H9 (cell line): ENCODE results near the gene DSCAM. TPM values are rescaled to one million over a fixed set of nuclear protein-coding genes. Genes with fewer than 3 reads are reported as not detected.
A peak's percentile ranks its signal among the peaks of the same experiment; 100 is the strongest.

ENCODE experiments used
- DNase-seq: peaks from one replicate; pipeline ENCODE4 v3.0.0-alpha.2; 2017
- H2AFZ ChIP-seq: one replicate; pipeline ENCODE4 v1.6.1; 2013; ENCODE audit warnings: mild to moderate bottlenecking, low read length, control low read depth, moderate library complexity
- H2AK5ac ChIP-seq: 2 replicates; pipeline ENCODE4 v1.6.1; 2013; ENCODE audit warnings: low read length, control low read depth, mixed read lengths; ENCODE audit not compliant: insufficient read length
- H2BK120ac ChIP-seq: one replicate; pipeline ENCODE4 v1.6.1; 2013; ENCODE audit warnings: low read depth, mild to moderate bottlenecking, low read length, control low read depth, inconsistent platforms; ENCODE audit not compliant: poor library complexity, severe bottlenecking
- H2BK12ac ChIP-seq: 2 replicates; pipeline ENCODE4 v1.6.1; 2013; ENCODE audit warnings: low read length, control low read depth, mixed read lengths, low read depth; ENCODE audit not compliant: insufficient read length
- H2BK15ac ChIP-seq: 2 replicates; pipeline ENCODE4 v1.6.1; 2013; ENCODE audit warnings: low read depth, low read length, control low read depth
- H2BK20ac ChIP-seq: one replicate; pipeline ENCODE4 v1.6.1; 2013; ENCODE audit warnings: low read depth, mild to moderate bottlenecking, low read length, control low read depth, inconsistent platforms; ENCODE audit not compliant: poor library complexity, severe bottlenecking
- H2BK5ac ChIP-seq: 2 replicates; pipeline ENCODE4 v1.6.1; 2013; ENCODE audit warnings: low read length, control low read depth, mixed read lengths; ENCODE audit not compliant: insufficient read length
- H3K14ac ChIP-seq: 2 replicates; pipeline ENCODE4 v1.6.1; 2013; ENCODE audit warnings: low read length, control low read depth; ENCODE audit not compliant: insufficient read depth
- H3K18ac ChIP-seq: 2 replicates; pipeline ENCODE4 v1.6.1; 2013; ENCODE audit warnings: low read depth, mild to moderate bottlenecking, mixed read lengths, low read length, control low read depth; ENCODE audit not compliant: insufficient read length
- H3K23ac ChIP-seq: 2 replicates; pipeline ENCODE4 v1.6.1; 2013; ENCODE audit warnings: low read length, control low read depth, mixed read lengths, low read depth; ENCODE audit not compliant: insufficient read length
- H3K23me2 ChIP-seq: 2 replicates; pipeline ENCODE4 v1.6.1; 2013; ENCODE audit warnings: low read depth, mild to moderate bottlenecking, mixed read lengths, low read length, control low read depth; ENCODE audit not compliant: insufficient read length, poor library complexity, severe bottlenecking
- H3K27ac ChIP-seq: 2 replicates; pipeline ENCODE4 v1.5.1; 2013; ENCODE audit warnings: low read length, control low read depth, mixed read lengths, low read depth; ENCODE audit not compliant: insufficient read length
- H3K27me3 ChIP-seq: 2 replicates; pipeline ENCODE4 v1.6.1; 2013; ENCODE audit warnings: low read length, control low read depth, inconsistent platforms; ENCODE audit not compliant: insufficient read depth
- H3K4ac ChIP-seq: 2 replicates; pipeline ENCODE4 v1.6.1; 2013; ENCODE audit warnings: low read depth, mild to moderate bottlenecking, control low read depth, inconsistent platforms, low read length, moderate library complexity
- H3K4me1 ChIP-seq: 2 replicates; pipeline ENCODE4 v1.6.1; 2013; ENCODE audit warnings: low read length, control low read depth, inconsistent platforms; ENCODE audit not compliant: insufficient read depth
- H3K4me2 ChIP-seq: 2 replicates; pipeline ENCODE4 v1.6.1; 2013; ENCODE audit warnings: low read length, control low read depth, mixed read lengths; ENCODE audit not compliant: insufficient read length, insufficient read depth
- H3K56ac ChIP-seq: 2 replicates; pipeline ENCODE4 v1.6.1; 2013; ENCODE audit warnings: low read depth, mild to moderate bottlenecking, mixed read lengths, low read length, control low read depth; ENCODE audit not compliant: insufficient read length
- H3K79me1 ChIP-seq: 2 replicates; pipeline ENCODE4 v1.6.1; 2013; ENCODE audit warnings: low read depth, mild to moderate bottlenecking, moderate library complexity, low read length, control low read depth, inconsistent platforms; ENCODE audit not compliant: insufficient read depth, poor library complexity, severe bottlenecking
- H3K79me2 ChIP-seq: 2 replicates; pipeline ENCODE4 v1.6.1; 2013; ENCODE audit warnings: low read length, control low read depth, inconsistent platforms; ENCODE audit not compliant: insufficient read depth
- H3K9ac ChIP-seq: 2 replicates; pipeline ENCODE4 v1.6.1; 2013; ENCODE audit warnings: low read length, control low read depth, mixed read lengths; ENCODE audit not compliant: insufficient read length; ENCODE audit errors: extremely low read depth
- H3K9me3 ChIP-seq: one replicate; pipeline ENCODE4 v1.6.1; 2013; ENCODE audit warnings: low read depth, low read length, inconsistent platforms; ENCODE audit not compliant: control insufficient read depth
- H3T11ph ChIP-seq: one replicate; pipeline ENCODE4 v1.6.1; 2013; ENCODE audit warnings: mild to moderate bottlenecking, low read length, control low read depth, inconsistent platforms
- H4K20me1 ChIP-seq: one replicate; pipeline ENCODE4 v1.6.1; 2013; ENCODE audit not compliant: control insufficient read depth, insufficient read length, insufficient read depth
- H4K5ac ChIP-seq: 2 replicates; pipeline ENCODE4 v1.6.1; 2013; ENCODE audit warnings: low read depth, mild to moderate bottlenecking, mixed read lengths, low read length, control low read depth; ENCODE audit not compliant: insufficient read length
- H4K8ac ChIP-seq: replicated peaks from 2 replicates; pipeline ENCODE4 v1.6.1; 2013; ENCODE audit warnings: low read length, control low read depth, mixed read lengths, low read depth; ENCODE audit not compliant: insufficient read length
- H4K91ac ChIP-seq: 2 replicates; pipeline ENCODE4 v1.6.1; 2013; ENCODE audit warnings: low read depth, mild to moderate bottlenecking, moderate library complexity, mixed read lengths, low read length, control low read depth; ENCODE audit not compliant: insufficient read length
- H3K27ac Mint-ChIP-seq, 3 experiments: 2 replicates in 2 of 3; 3 replicates in 1 of 3; pipeline ENCODE4 v1.8.0; 2020 to 2021; ENCODE audit warnings: mixed read lengths in 3 of 3, mild to moderate bottlenecking in 1 of 3, moderate library complexity in 1 of 3
- H3K27me3 Mint-ChIP-seq: 2 replicates; pipeline ENCODE4 v1.8.0; 2021; ENCODE audit warnings: low read depth, mild to moderate bottlenecking, moderate library complexity, mixed read lengths
- H3K36me3 Mint-ChIP-seq, 3 experiments: 2 replicates in 2 of 3; 3 replicates in 1 of 3; pipeline ENCODE4 v1.8.0; 2020 to 2021; ENCODE audit warnings: low read depth in 3 of 3, mixed read lengths in 3 of 3; ENCODE audit not compliant: insufficient read depth in 1 of 3
- H3K4me1 Mint-ChIP-seq, 2 experiments: 2 replicates each; pipeline ENCODE4 v1.8.0; 2020; ENCODE audit warnings: mixed read lengths in 2 of 2
- H3K4me3 Mint-ChIP-seq, 2 experiments: 2 replicates in 1 of 2; 3 replicates in 1 of 2; pipeline ENCODE4 v1.8.0; 2020 to 2021; ENCODE audit warnings: mild to moderate bottlenecking in 2 of 2, mixed read lengths in 2 of 2, moderate library complexity in 1 of 2
- H3K9me3 Mint-ChIP-seq, 2 experiments: 2 replicates in 1 of 2; 3 replicates in 1 of 2; pipeline ENCODE4 v1.8.0; 2020; ENCODE audit warnings: mild to moderate bottlenecking in 2 of 2, mixed read lengths in 2 of 2, moderate library complexity in 1 of 2
- WGBS: extraction: QIAGEN DNeasy Blood & Tissue Kit; methylation state at CpG from one replicate; pipeline ENCODE4 v1.1.7; 2013; ENCODE audit warnings: missing lambda C conversion rate, low lambda C conversion rate, mixed read lengths; ENCODE audit not compliant: insufficient read length; ENCODE audit errors: extremely low coverage; 5-methylcytosine and 5-hydroxymethylcytosine counted together
- total RNA-seq: library from RNA; stranded (reverse); gene quantifications from 2 replicates; pipeline ENCODE4 v1.2.1, GENCODE V29; 2021
- TF ChIP-seq, protein P1 (sequence below): fragments of 200-600 bp; sonication (generic); conservative IDR thresholded peaks from 3 replicates; pipeline ENCODE4 v1.8.0; 2021; ENCODE audit warnings: antibody characterized with exemption, mild to moderate bottlenecking

DSCAM gene
- total RNA-seq, 1 experiment from 2014 or later = 0.17 TPM

DNA sequence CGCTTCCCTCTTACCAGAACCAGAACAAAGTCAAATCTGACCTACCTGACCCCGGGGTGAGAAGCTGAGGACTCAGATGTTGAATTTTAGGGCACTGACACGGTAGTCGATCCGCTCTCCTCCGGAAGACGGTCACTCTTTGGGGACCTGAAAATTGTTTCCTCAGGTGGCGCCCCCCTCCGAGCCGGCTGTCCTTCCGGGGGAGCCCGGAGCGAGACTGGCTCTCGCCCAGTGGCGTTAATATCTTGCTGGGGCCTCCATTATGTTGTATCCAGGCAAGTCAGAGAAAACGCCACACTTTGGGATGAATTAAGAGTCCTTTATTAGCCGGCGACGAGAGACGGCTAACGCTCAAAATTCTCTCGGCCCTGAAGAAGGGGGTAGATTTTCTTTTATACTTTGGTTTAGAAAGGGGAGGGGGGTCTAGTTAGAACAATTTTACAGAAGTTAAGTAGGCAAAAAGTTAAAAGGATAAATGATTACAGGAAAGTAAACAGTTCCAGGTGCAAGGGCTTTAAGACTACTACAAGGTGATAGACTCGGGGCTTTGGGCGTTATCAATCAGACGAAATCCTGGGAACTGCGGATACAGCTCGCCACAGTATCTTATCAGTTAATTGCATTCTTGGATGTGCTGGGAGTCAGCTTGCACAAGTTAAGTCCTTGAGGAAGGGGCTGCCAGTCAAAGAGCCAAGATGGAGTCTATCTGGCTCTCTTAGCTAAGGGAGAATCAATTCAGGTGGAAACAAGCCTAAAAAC, 269.5 kb downstream of the DSCAM start:
- Histone ChIP-seq H3K9me3 (no peaks in the 10 kb centered on the region), H3K18ac (no peak overlapping the region), H2AFZ (no peak overlapping the region), H2AK5ac (no peak overlapping the region), H3K4me2 (no peak overlapping the region), H3K79me2 (no peaks in the 10 kb centered on the region), H4K20me1 (no peaks in the 10 kb centered on the region), H3K4me1 (no peaks in the 10 kb centered on the region; the same call in 1 of the 2 replicates), H3K56ac (no peak overlapping the region), H4K5ac (no peak overlapping the region), H2BK15ac (no peak overlapping the region), H3K9ac (no peak overlapping the region), H2BK12ac (no peak overlapping the region), H2BK20ac (no peak overlapping the region), H4K91ac (no peak overlapping the region), H2BK5ac (no peak overlapping the region), H3K14ac (no peak overlapping the region), H3K79me1 (no peaks in the 10 kb centered on the region), H3K4ac (no peak overlapping the region), H3K23ac (no peak overlapping the region), H2BK120ac (no peak overlapping the region), H3K27me3 (no peaks in the 10 kb centered on the region), H3T11ph (no peak overlapping the region), H3K27ac (no peak overlapping the region), H3K23me2 (no peaks in the 10 kb centered on the region), H4K8ac (no peak overlapping the region)
- WGBS = no CpG with 5 or more reads among the region's 27 CpGs
- Mint-ChIP-seq H3K27me3 (no peaks in the 10 kb centered on the region), H3K27ac (peak overlapping the region in 1 of 3 experiments; percentile 76; a peak in 1 of 7 replicates), H3K4me1 (peaks cover 19 to 28% of the 10 kb centered on the region in 2 experiments), H3K36me3 (peaks cover 5 to 6% (median 6%) of the 10 kb centered on the region in 3 experiments; a peak in 5 of 7 replicates), H3K4me3 (no peak overlapping the region), H3K9me3 (peaks cover 6 to 9% of the 10 kb centered on the region in 2 experiments; a peak in 3 of 5 replicates)
- TF ChIP-seq, protein P1, sequence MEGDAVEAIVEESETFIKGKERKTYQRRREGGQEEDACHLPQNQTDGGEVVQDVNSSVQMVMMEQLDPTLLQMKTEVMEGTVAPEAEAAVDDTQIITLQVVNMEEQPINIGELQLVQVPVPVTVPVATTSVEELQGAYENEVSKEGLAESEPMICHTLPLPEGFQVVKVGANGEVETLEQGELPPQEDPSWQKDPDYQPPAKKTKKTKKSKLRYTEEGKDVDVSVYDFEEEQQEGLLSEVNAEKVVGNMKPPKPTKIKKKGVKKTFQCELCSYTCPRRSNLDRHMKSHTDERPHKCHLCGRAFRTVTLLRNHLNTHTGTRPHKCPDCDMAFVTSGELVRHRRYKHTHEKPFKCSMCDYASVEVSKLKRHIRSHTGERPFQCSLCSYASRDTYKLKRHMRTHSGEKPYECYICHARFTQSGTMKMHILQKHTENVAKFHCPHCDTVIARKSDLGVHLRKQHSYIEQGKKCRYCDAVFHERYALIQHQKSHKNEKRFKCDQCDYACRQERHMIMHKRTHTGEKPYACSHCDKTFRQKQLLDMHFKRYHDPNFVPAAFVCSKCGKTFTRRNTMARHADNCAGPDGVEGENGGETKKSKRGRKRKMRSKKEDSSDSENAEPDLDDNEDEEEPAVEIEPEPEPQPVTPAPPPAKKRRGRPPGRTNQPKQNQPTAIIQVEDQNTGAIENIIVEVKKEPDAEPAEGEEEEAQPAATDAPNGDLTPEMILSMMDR = no peak
- DNase-seq = no peak
